ENCODE measurements around the gene EDEM1.

EDEM1 gene

GRCh38 chr3:5210926-5211325 is 23.4 kb downstream of the EDEM1 start:
- H3K4me3 ChIP-seq (ENCODE audit: low read length, poor library complexity, severe bottlenecking): no peak overlapping the region
- no peaks in the 10 kb centered on the region for H3K79me2 ChIP-seq (ENCODE audit: insufficient read depth, low read length)
- H2AFZ ChIP-seq (ENCODE audit: low read length): no peak overlapping the region
- H3F3A ChIP-seq (ENCODE audit: low read depth): no peaks in the 10 kb centered on the region
- H3K27me3 ChIP-seq (ENCODE audit: insufficient read depth, low read length, poor library complexity, severe bottlenecking): no peaks in the 10 kb centered on the region
- no peaks in the 10 kb centered on the region for H3K9me3 ChIP-seq (ENCODE audit: insufficient read depth, low read depth, low read length)
- no peaks in the 10 kb centered on the region for H3K4me1 ChIP-seq (ENCODE audit: insufficient read depth, low read length, poor library complexity, severe bottlenecking)
- H3K9me2 ChIP-seq (replicated peaks; ENCODE audit: low read depth, low read length): no peaks in the 10 kb centered on the region
- H3K4me2 ChIP-seq (ENCODE audit: low read depth, low read length, poor library complexity, severe bottlenecking): no peak overlapping the region
- peaks cover 97% of the 10 kb centered on the region for H3K36me3 ChIP-seq (ENCODE audit: insufficient read depth, low read length)
- no peak overlapping the region for H3K9ac ChIP-seq (ENCODE audit: low read depth, low read length, poor library complexity, severe bottlenecking)
- no peak for TF ChIP-seq CTCF (conservative IDR thresholded peaks at IDR 0.05; ENCODE audit: low read length)
- TF ChIP-seq EZH2phosphoT487 (IDR thresholded peaks at IDR 0.05; ENCODE audit: borderline replicate concordance): no peak
- H4K20me1 ChIP-seq (ENCODE audit: insufficient read depth, low read length, poor library complexity, severe bottlenecking): no peaks in the 10 kb centered on the region

GRCh38 chr3:5212628-5213573 is 25.4 kb downstream of the EDEM1 start:
- no peaks in the 10 kb centered on the region for H4K20me1 ChIP-seq (ENCODE audit: insufficient read depth, low read length, poor library complexity, severe bottlenecking)

GRCh38 chr3:5213574-5213966 is 26.1 kb downstream of the EDEM1 start:
- Histone ChIP-seq H3K27me3 (ENCODE audit: insufficient read depth, low read length, poor library complexity, severe bottlenecking) (no peaks in the 10 kb centered on the region), H3K36me3 (ENCODE audit: insufficient read depth, low read length) (peaks cover 96% of the 10 kb centered on the region; the same call in 1 of the 2 replicates), H3K4me1 (ENCODE audit: insufficient read depth, low read length, poor library complexity, severe bottlenecking) (no peaks in the 10 kb centered on the region), H3K9me3 (ENCODE audit: insufficient read depth, low read depth, low read length) (no peaks in the 10 kb centered on the region), H3F3A (ENCODE audit: low read depth) (no peaks in the 10 kb centered on the region), H3K79me2 (ENCODE audit: insufficient read depth, low read length) (no peaks in the 10 kb centered on the region), H4K20me1 (ENCODE audit: insufficient read depth, low read length, poor library complexity, severe bottlenecking) (no peaks in the 10 kb centered on the region), H3K4me3 (ENCODE audit: low read length, poor library complexity, severe bottlenecking) (no peak overlapping the region), H3K9ac (ENCODE audit: low read depth, low read length, poor library complexity, severe bottlenecking) (no peak overlapping the region), H2AFZ (ENCODE audit: low read length) (no peak overlapping the region), H3K9me2 (replicated peaks; ENCODE audit: low read depth, low read length) (no peaks in the 10 kb centered on the region), H3K4me2 (ENCODE audit: low read depth, low read length, poor library complexity, severe bottlenecking) (no peak overlapping the region)
- TF ChIP-seq CTCF (conservative IDR thresholded peaks at IDR 0.05; ENCODE audit: low read length) (no peak), EZH2phosphoT487 (IDR thresholded peaks at IDR 0.05; ENCODE audit: borderline replicate concordance) (no peak)

More at GRCh38 chr3:5212628-5213573, 25.4 kb downstream of the EDEM1 start:
- H3K9me2 ChIP-seq (replicated peaks; ENCODE audit: low read depth, low read length): no peaks in the 10 kb centered on the region
- H3K36me3 ChIP-seq (ENCODE audit: insufficient read depth, low read length): peaks cover 96% of the 10 kb centered on the region
- H3K4me1 ChIP-seq (ENCODE audit: insufficient read depth, low read length, poor library complexity, severe bottlenecking): no peaks in the 10 kb centered on the region
- no peaks in the 10 kb centered on the region for H3K9me3 ChIP-seq (ENCODE audit: insufficient read depth, low read depth, low read length)
- no peaks in the 10 kb centered on the region for H3K79me2 ChIP-seq (ENCODE audit: insufficient read depth, low read length)
- H3K4me2 ChIP-seq (ENCODE audit: low read depth, low read length, poor library complexity, severe bottlenecking): no peak overlapping the region
- no peak overlapping the region for H2AFZ ChIP-seq (ENCODE audit: low read length)
- no peak overlapping the region for H3K9ac ChIP-seq (ENCODE audit: low read depth, low read length, poor library complexity, severe bottlenecking)
- TF ChIP-seq CTCF (conservative IDR thresholded peaks at IDR 0.05; ENCODE audit: low read length) (no peak), EZH2phosphoT487 (IDR thresholded peaks at IDR 0.05; ENCODE audit: borderline replicate concordance) (no peak)
- no peaks in the 10 kb centered on the region for H3K27me3 ChIP-seq (ENCODE audit: insufficient read depth, low read length, poor library complexity, severe bottlenecking)
- H3K4me3 ChIP-seq (ENCODE audit: low read length, poor library complexity, severe bottlenecking): no peak overlapping the region
- H3F3A ChIP-seq (ENCODE audit: low read depth): no peaks in the 10 kb centered on the region
